Measurements from ENCODE around the gene SLC31A2. TPM values are rescaled to one million over a fixed set of nuclear protein-coding genes. Genes with fewer than 3 reads are reported as not detected.

The SLC31A2 gene
- total RNA-seq, 1 donor, result 24.6 TPM

DNA sequence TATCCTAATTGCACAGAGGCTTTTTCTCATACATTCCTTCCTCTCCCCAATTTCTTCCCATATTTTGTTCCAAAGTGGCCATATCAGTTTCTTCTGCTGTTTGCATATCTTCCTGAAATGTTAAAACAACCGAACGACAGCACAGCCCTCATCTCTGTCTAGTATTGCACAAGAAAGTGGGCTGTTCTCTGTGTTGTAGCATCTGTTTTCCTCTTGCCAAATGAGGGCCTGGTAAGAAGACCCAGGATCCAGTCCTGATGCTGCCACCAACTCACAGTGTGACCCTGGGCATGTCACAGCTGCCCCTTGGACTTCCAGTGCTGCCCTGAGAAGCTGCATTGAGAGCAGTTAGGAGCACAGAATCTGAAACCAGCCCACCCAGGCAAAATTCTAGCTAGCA lies 4.1 kb downstream of the SLC31A2 start:
- Histone ChIP-seq H3K27ac (ENCODE audit: low read depth, low read length) (peak overlapping the region; percentile 30), H3K9me3 (ENCODE audit: low read depth, low read length) (no peaks in the 10 kb centered on the region), H4K20me1 (ENCODE audit: insufficient read depth, low read length) (no peaks in the 10 kb centered on the region), H3K36me3 (ENCODE audit: insufficient read depth, low read length) (peaks cover 21% of the 10 kb centered on the region), H3K4me3 (ENCODE audit: insufficient read depth, low read length) (no peak overlapping the region), H3K27me3 (ENCODE audit: insufficient read depth, low read length) (no peaks in the 10 kb centered on the region), H2AFZ (ENCODE audit: low read length) (no peak overlapping the region), H3K4me2 (ENCODE audit: insufficient read depth, low read length) (peak overlapping the region; percentile 46), H3K4me1 (ENCODE audit: insufficient read depth, low read length) (peaks cover 30% of the 10 kb centered on the region), H3K79me2 (ENCODE audit: insufficient read depth, low read length) (peaks cover 46% of the 10 kb centered on the region)
- no peak for DNase-seq (ENCODE audit: insufficient read length, low spot score, missing footprints)
- no peak for TF ChIP-seq CTCF (IDR thresholded peaks at IDR 0.05; ENCODE audit: extremely low read depth, low read depth, low read length)

GRCh38 chr9:113155911-113156588 lies 5.2 kb downstream of the SLC31A2 start:
- Histone ChIP-seq H3K9me3 (ENCODE audit: low read depth, low read length) (no peaks in the 10 kb centered on the region), H3K4me1 (ENCODE audit: insufficient read depth, low read length) (peaks cover 30% of the 10 kb centered on the region), H3K4me3 (ENCODE audit: insufficient read depth, low read length) (no peak overlapping the region), H3K36me3 (ENCODE audit: insufficient read depth, low read length) (peaks cover 22% of the 10 kb centered on the region), H4K20me1 (ENCODE audit: insufficient read depth, low read length) (no peaks in the 10 kb centered on the region), H3K27ac (ENCODE audit: low read depth, low read length) (no peak overlapping the region), H2AFZ (ENCODE audit: low read length) (no peak overlapping the region), H3K27me3 (ENCODE audit: insufficient read depth, low read length) (no peaks in the 10 kb centered on the region), H3K79me2 (ENCODE audit: insufficient read depth, low read length) (peaks cover 46% of the 10 kb centered on the region), H3K4me2 (ENCODE audit: insufficient read depth, low read length) (no peak overlapping the region)
- DNase-seq (ENCODE audit: insufficient read length, low spot score, missing footprints), result no peak
- TF ChIP-seq CTCF (IDR thresholded peaks at IDR 0.05; ENCODE audit: extremely low read depth, low read depth, low read length), result no peak

- no peak overlapping the region for H3K4me3 ChIP-seq (ENCODE audit: insufficient read depth, low read length)
- H3K9me3 ChIP-seq (ENCODE audit: low read depth, low read length), result no peaks in the 10 kb centered on the region
- H3K27me3 ChIP-seq (ENCODE audit: insufficient read depth, low read length), result no peaks in the 10 kb centered on the region
- no peaks in the 10 kb centered on the region for H4K20me1 ChIP-seq (ENCODE audit: insufficient read depth, low read length)
- no peak overlapping the region for H2AFZ ChIP-seq (ENCODE audit: low read length)
- no peak for DNase-seq (ENCODE audit: insufficient read length, low spot score, missing footprints)
- peaks cover 31% of the 10 kb centered on the region for H3K36me3 ChIP-seq (ENCODE audit: insufficient read depth, low read length)
- no peak for TF ChIP-seq CTCF (IDR thresholded peaks at IDR 0.05; ENCODE audit: extremely low read depth, low read depth, low read length)
- no peak overlapping the region for H3K4me2 ChIP-seq (ENCODE audit: insufficient read depth, low read length)
- peaks cover 27% of the 10 kb centered on the region for H3K4me1 ChIP-seq (ENCODE audit: insufficient read depth, low read length)
- H3K79me2 ChIP-seq (ENCODE audit: insufficient read depth, low read length), result peaks cover 40% of the 10 kb centered on the region
- no peak overlapping the region for H3K27ac ChIP-seq (ENCODE audit: low read depth, low read length)
Measured at GRCh38 chr9:113156880-113157279, 6.1 kb downstream of the SLC31A2 start.

DNA sequence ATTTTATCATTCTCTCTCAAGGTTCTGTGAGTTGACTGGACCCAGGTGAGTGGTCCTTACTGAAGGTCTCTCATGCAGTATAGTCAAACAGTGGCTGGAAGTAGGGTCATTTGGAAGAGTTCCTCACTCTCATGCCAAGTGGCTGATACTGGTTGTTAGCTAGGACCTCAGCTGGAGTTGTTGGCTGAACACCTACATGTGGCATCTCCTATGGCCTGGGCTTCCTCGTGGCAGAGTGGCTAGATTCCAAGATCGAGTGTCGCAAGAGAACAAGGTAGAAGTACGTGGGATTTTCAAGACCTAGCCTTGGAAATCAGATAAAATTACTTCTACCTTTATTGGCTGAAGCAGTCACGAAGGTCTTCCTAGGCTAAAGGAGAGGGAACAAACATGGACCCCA lies 7.6 kb downstream of the SLC31A2 start:
- Histone ChIP-seq H3K4me1 (ENCODE audit: insufficient read depth, low read length) (peaks cover 17% of the 10 kb centered on the region), H3K79me2 (ENCODE audit: insufficient read depth, low read length) (peaks cover 28% of the 10 kb centered on the region), H3K27me3 (ENCODE audit: insufficient read depth, low read length) (no peaks in the 10 kb centered on the region), H3K4me2 (ENCODE audit: insufficient read depth, low read length) (no peak overlapping the region), H2AFZ (ENCODE audit: low read length) (no peak overlapping the region), H4K20me1 (ENCODE audit: insufficient read depth, low read length) (no peaks in the 10 kb centered on the region), H3K27ac (ENCODE audit: low read depth, low read length) (no peak overlapping the region), H3K9me3 (ENCODE audit: low read depth, low read length) (no peaks in the 10 kb centered on the region), H3K4me3 (ENCODE audit: insufficient read depth, low read length) (no peak overlapping the region), H3K36me3 (ENCODE audit: insufficient read depth, low read length) (peaks cover 45% of the 10 kb centered on the region)
- no peak for DNase-seq (ENCODE audit: insufficient read length, low spot score, missing footprints)
- TF ChIP-seq CTCF (IDR thresholded peaks at IDR 0.05; ENCODE audit: extremely low read depth, low read depth, low read length), result no peak

All from osteoblast (primary cell).